PC-3 (cell line): ENCODE data around the gene VASH1. TPM values are rescaled to one million over a fixed set of nuclear protein-coding genes. Genes with fewer than 3 reads are reported as not detected.

ENCODE experiments used
- ATAC-seq: fragments of 200-7000 bp; cut with Tn5 transposase; 2 replicates; pipeline ENCODE4 v1.9.1; 2020; ENCODE audit warnings: mild to moderate bottlenecking, moderate library complexity
- BruUV-seq: library from RNA; stranded (reverse); fragments of 400-500 nt; replicated peaks from 2 replicates; lab custom pipeline; 2021; lab: Mats Ljungman, UMichigan
- CTCF ChIA-PET: fragments of 300-600 bp; sonication (Branson Sonifier 250); formaldehyde crosslinking; loops from one replicate; lab custom pipeline; 2022; ENCODE audit warnings: antibody characterized with exemption; lab: Charles Lee
- POLR2A ChIA-PET: fragments of 300-600 bp; sonication (Branson Sonifier 250); formaldehyde crosslinking; loops from one replicate; lab custom pipeline; 2022; ENCODE audit warnings: antibody characterized with exemption; ENCODE audit not compliant: unreplicated experiment; lab: Charles Lee
- DNase-seq: peaks from one replicate; pipeline ENCODE4 v3.0.0-alpha.2; 2015
- H2AFZ ChIP-seq: fragments of 300-600 bp; sonication (generic); 2 replicates; pipeline ENCODE4 v1.6.0; 2016; ENCODE audit warnings: antibody characterized with exemption, low read length
- H3F3A ChIP-seq: fragments of 300-600 bp; sonication (generic); one replicate; pipeline ENCODE4 v1.6.0; 2017; ENCODE audit warnings: antibody characterized with exemption, low read length, control low read depth, mild to moderate bottlenecking; ENCODE audit not compliant: unreplicated experiment
- H3K27ac ChIP-seq: fragments of 300-600 bp; sonication (generic); 2 replicates; pipeline ENCODE4 v1.5.1; 2016; ENCODE audit warnings: mild to moderate bottlenecking, low read length
- H3K27me3 ChIP-seq: fragments of 300-600 bp; sonication (generic); 2 replicates; pipeline ENCODE4 v1.6.1; 2016; ENCODE audit warnings: low read length, mixed read lengths
- H3K36me3 ChIP-seq: fragments of 300-600 bp; sonication (generic); 2 replicates; pipeline ENCODE4 v1.6.1; 2016; ENCODE audit warnings: low read depth, mixed run types, low read length, mixed read lengths
- H3K4me1 ChIP-seq: fragments of 300-600 bp; sonication (generic); 2 replicates; pipeline ENCODE4 v1.5.1; 2016; ENCODE audit warnings: low read length; ENCODE audit not compliant: insufficient read depth
- H3K4me2 ChIP-seq: fragments of 300-600 bp; sonication (generic); 2 replicates; pipeline ENCODE4 v1.6.0; 2016; ENCODE audit warnings: low read length
- H3K4me3 ChIP-seq: fragments of 300-600 bp; sonication (generic); 2 replicates; pipeline ENCODE4 v1.5.1; 2016; ENCODE audit warnings: mild to moderate bottlenecking, low read length, mixed read lengths
- H3K79me2 ChIP-seq: fragments of 300-600 bp; sonication (generic); 2 replicates; pipeline ENCODE4 v1.6.1; 2017; ENCODE audit warnings: low read length, mixed read lengths
- H3K9ac ChIP-seq: fragments of 300-600 bp; sonication (generic); 2 replicates; pipeline ENCODE4 v1.6.0; 2016; ENCODE audit warnings: mild to moderate bottlenecking, low read length
- H3K9me2 ChIP-seq: fragments of 300-600 bp; sonication (generic); replicated peaks from 2 replicates; pipeline ENCODE4 v1.6.1; 2016; ENCODE audit warnings: mixed run types, low read length, mixed read lengths
- H3K9me3 ChIP-seq: fragments of 300-600 bp; sonication (generic); 2 replicates; pipeline ENCODE4 v1.6.1; 2016; ENCODE audit warnings: low read length, mixed read lengths
- H4K20me1 ChIP-seq: fragments of 300-600 bp; sonication (generic); 2 replicates; pipeline ENCODE4 v1.6.1; 2016; ENCODE audit warnings: low read length, mixed read lengths
- CTCF ChIP-seq: fragments of 300-600 bp; sonication (generic); conservative IDR thresholded peaks from 2 replicates; pipeline ENCODE4 v1.5.1; 2017; ENCODE audit warnings: antibody characterized with exemption, low read depth, mild to moderate bottlenecking, low read length
- EZH2 ChIP-seq: fragments of 300-600 bp; sonication (generic); IDR thresholded peaks from one replicate; pipeline ENCODE4 v1.6.1; 2017; ENCODE audit warnings: antibody characterized with exemption, mild to moderate bottlenecking, low read length; ENCODE audit not compliant: unreplicated experiment
- EZH2phosphoT487 ChIP-seq: fragments of 300-600 bp; sonication (generic); IDR thresholded peaks from 2 replicates; pipeline ENCODE4 v1.6.1; 2018; ENCODE audit warnings: mild to moderate bottlenecking, antibody characterized with exemption, low read length, borderline replicate concordance
- intact Hi-C: fragments of 100-400 bp; cut with micrococcal nuclease; formaldehyde crosslinking; loops from 2 replicates; pipeline ENCODE4 v1.9.0; 2023
- total RNA-seq: library from RNA; depleted of rRNA; stranded (reverse); fragments of >200 nt; gene quantifications from 2 replicates; pipeline ENCODE4 v1.2.3, GENCODE V29; 2014

VASH1 gene
- total RNA-seq, 1 experiment from 2014 or later = 1.8 TPM

GRCh38 chr14:76716285-76716684 is 45.0 kb upstream of the VASH1 start:
- DNase-seq (no peak), ATAC-seq (no peak)
- intact Hi-C loops = no loop called here
- Histone ChIP-seq H3K9me3 (no peaks in the 10 kb centered on the region), H3K9ac (no peak overlapping the region), H3K4me1 (no peaks in the 10 kb centered on the region), H3K4me2 (no peak overlapping the region), H3F3A (no peaks in the 10 kb centered on the region), H3K36me3 (no peaks in the 10 kb centered on the region), H4K20me1 (no peaks in the 10 kb centered on the region), H3K9me2 (no peaks in the 10 kb centered on the region), H2AFZ (no peak overlapping the region), H3K27ac (no peak overlapping the region), H3K27me3 (peaks cover 63% of the 10 kb centered on the region), H3K79me2 (no peaks in the 10 kb centered on the region), H3K4me3 (no peak overlapping the region)
- POLR2A ChIA-PET = no interaction called here
- no TSS peak for BruUV-seq
- TF ChIP-seq EZH2phosphoT487 (no peak), CTCF (no peak), EZH2 (no peak)
- CTCF ChIA-PET = no interaction called here

GRCh38 chr14:76717508-76718290 is 43.6 kb upstream of the VASH1 start:
- TF ChIP-seq CTCF (no peak), EZH2phosphoT487 (no peak), EZH2 (no peak)
- Histone ChIP-seq H3K9ac (no peak overlapping the region), H3K9me3 (no peaks in the 10 kb centered on the region), H3K36me3 (no peaks in the 10 kb centered on the region), H3K27ac (no peak overlapping the region), H3K4me1 (no peaks in the 10 kb centered on the region), H3K9me2 (no peaks in the 10 kb centered on the region), H3F3A (no peaks in the 10 kb centered on the region), H2AFZ (no peak overlapping the region), H3K4me3 (no peak overlapping the region), H3K79me2 (no peaks in the 10 kb centered on the region), H3K27me3 (peaks cover 55% of the 10 kb centered on the region), H3K4me2 (no peak overlapping the region), H4K20me1 (no peaks in the 10 kb centered on the region)
- no TSS peak for BruUV-seq
- CTCF ChIA-PET = no interaction called here
- POLR2A ChIA-PET = no interaction called here
- intact Hi-C loops = no loop called here
- no peak for ATAC-seq
- DNase-seq = no peak

- H3K79me2 ChIP-seq = no peaks in the 10 kb centered on the region
- peaks cover 56% of the 10 kb centered on the region for H3K27me3 ChIP-seq
- H3K9me3 ChIP-seq = no peaks in the 10 kb centered on the region
- intact Hi-C loops = no loop called here
- no peak overlapping the region for H2AFZ ChIP-seq
- TF ChIP-seq CTCF (no peak), EZH2phosphoT487 (no peak), EZH2 (no peak)
- POLR2A ChIA-PET = no interaction called here
- H3F3A ChIP-seq = no peaks in the 10 kb centered on the region
- H4K20me1 ChIP-seq = no peaks in the 10 kb centered on the region
- H3K9me2 ChIP-seq = no peaks in the 10 kb centered on the region
- H3K4me2 ChIP-seq = no peak overlapping the region
- H3K27ac ChIP-seq = no peak overlapping the region
- H3K4me3 ChIP-seq = no peak overlapping the region
- H3K36me3 ChIP-seq = no peaks in the 10 kb centered on the region
- ATAC-seq = no peak
- BruUV-seq = no TSS peak
- CTCF ChIA-PET = no interaction called here
- H3K4me1 ChIP-seq = no peaks in the 10 kb centered on the region
- DNase-seq = no peak
- H3K9ac ChIP-seq = no peak overlapping the region
These were observed 42.8 kb upstream of the VASH1 start for GRCh38 chr14:76718306-76719040.
